Activated CD8-positive, alpha-beta T cell treated with anti-CD3 and anti-CD28 coated beads, Interleukin-2, amount 10 ng/mL, durations not matched to agents 7 days and 5 days (primary cell): ENCODE data around the gene TGM2. TPM values are rescaled to one million over a fixed set of nuclear protein-coding genes. Genes with fewer than 3 reads are reported as not detected.

ENCODE experiments used
- ATAC-seq: fragments of 150-1000 bp; cut with Tn5 transposase; one replicate; pipeline ENCODE4 v1.10.0; 2021; ENCODE audit warnings: moderate library complexity
- CTCF ChIA-PET: fragments of 350-600 bp; sonication (Branson Sonifier 250); formaldehyde crosslinking; loops from one replicate; lab custom pipeline; 2021; ENCODE audit warnings: antibody characterized with exemption; lab: Charles Lee
- POLR2A ChIA-PET: fragments of 350-600 bp; sonication (Branson Sonifier 250); formaldehyde crosslinking; loops from one replicate; lab custom pipeline; 2021; ENCODE audit warnings: antibody characterized with exemption; lab: Charles Lee
- DNase-seq: peaks from one replicate; pipeline ENCODE4 v3.0.0-alpha.2; 2020
- H3K27ac Mint-ChIP-seq: one replicate; pipeline ENCODE4 v1.8.0; 2021; ENCODE audit warnings: mild to moderate bottlenecking, mixed read lengths
- H3K27me3 Mint-ChIP-seq: one replicate; pipeline ENCODE4 v1.8.0; 2021; ENCODE audit warnings: low read depth, mixed read lengths
- H3K36me3 Mint-ChIP-seq: one replicate; pipeline ENCODE4 v1.8.0; 2021; ENCODE audit warnings: low read depth, mixed read lengths
- H3K4me1 Mint-ChIP-seq: one replicate; pipeline ENCODE4 v1.8.0; 2021; ENCODE audit warnings: low read depth, mixed read lengths
- H3K4me3 Mint-ChIP-seq: one replicate; pipeline ENCODE4 v1.8.0; 2021; ENCODE audit warnings: mild to moderate bottlenecking, mixed read lengths
- H3K9me3 Mint-ChIP-seq: one replicate; pipeline ENCODE4 v1.8.0; 2022; ENCODE audit warnings: mixed read lengths; ENCODE audit not compliant: insufficient read depth
- total RNA-seq, 2 experiments: library from RNA; stranded (reverse); gene quantifications; one replicate each; pipeline ENCODE4 v1.2.3, GENCODE V29; 2021

Gene TGM2
- total RNA-seq, 2 experiments from 2014 or later, result 0.31 to 0.34 TPM

DNA sequence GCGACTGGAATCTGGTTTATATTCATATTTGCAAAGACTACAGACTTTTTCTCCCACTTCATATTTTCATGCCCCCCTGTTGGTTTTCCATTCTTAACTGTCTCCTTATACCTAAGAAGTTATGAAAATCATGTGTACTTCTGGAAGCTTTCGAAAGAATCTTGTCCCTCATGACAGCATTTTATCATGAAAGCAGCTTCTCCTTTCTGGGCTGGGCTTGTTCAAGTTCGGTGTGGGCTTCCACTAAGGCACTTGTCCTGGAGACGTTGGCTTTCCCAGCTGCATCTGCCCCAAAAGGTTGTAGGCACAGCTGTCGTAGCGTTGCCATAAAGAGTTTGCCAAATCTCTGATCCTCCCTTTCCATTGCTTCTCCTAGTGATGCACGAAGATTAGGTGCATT is 75.0 kb downstream of the TGM2 start:
- peaks cover 52% of the 10 kb centered on the region for H3K36me3 Mint-ChIP-seq
- no peaks in the 10 kb centered on the region for H3K9me3 Mint-ChIP-seq
- ChIA-PET CTCF (interaction anchor here (1.2 to 2.7 kb wide), 3 partner anchors 16 to 131 kb away, joined by 3 to 11 read pairs (median 10); no protein-coding TSS in a partner anchor), POLR2A (no interaction called here)
- ATAC-seq (no peak), DNase-seq (no peak)
- H3K27ac Mint-ChIP-seq, result peak overlapping the region; percentile 22
- no peak overlapping the region for H3K4me3 Mint-ChIP-seq
- H3K4me1 Mint-ChIP-seq, result peaks cover 38% of the 10 kb centered on the region
- no peaks in the 10 kb centered on the region for H3K27me3 Mint-ChIP-seq

DNA sequence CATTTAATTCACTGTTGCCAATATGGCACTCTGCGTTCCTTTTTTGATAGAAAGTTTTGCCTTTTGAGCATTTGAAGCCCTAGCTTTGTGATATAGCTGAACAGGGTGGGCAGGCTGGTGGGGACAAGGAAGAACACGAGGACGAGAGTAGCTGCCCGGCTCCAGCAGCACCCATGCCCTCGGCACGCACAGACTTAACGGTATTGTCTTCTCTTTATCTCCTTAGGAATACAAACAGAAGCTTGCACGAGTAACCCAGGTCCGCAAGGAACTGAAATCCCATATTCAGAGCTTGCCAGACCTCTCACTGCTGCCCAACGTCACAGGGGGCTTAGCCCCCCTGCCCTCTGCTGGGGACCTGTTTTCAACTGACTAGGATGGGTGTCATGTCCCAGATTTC is 75.6 kb downstream of the TGM2 start:
- ATAC-seq (no peak), DNase-seq (no peak)
- H3K27me3 Mint-ChIP-seq, result no peaks in the 10 kb centered on the region
- no peak overlapping the region for H3K4me3 Mint-ChIP-seq
- POLR2A ChIA-PET, result no interaction called here
- no peak overlapping the region for H3K27ac Mint-ChIP-seq
- H3K4me1 Mint-ChIP-seq, result peaks cover 33% of the 10 kb centered on the region
- H3K36me3 Mint-ChIP-seq, result peaks cover 52% of the 10 kb centered on the region
- CTCF ChIA-PET, result interaction anchor here (0.9 to 1.8 kb wide), 2 partner anchors 16 to 132 kb away, joined by 5 to 10 read pairs; no protein-coding TSS in a partner anchor
- H3K9me3 Mint-ChIP-seq, result no peaks in the 10 kb centered on the region

DNA sequence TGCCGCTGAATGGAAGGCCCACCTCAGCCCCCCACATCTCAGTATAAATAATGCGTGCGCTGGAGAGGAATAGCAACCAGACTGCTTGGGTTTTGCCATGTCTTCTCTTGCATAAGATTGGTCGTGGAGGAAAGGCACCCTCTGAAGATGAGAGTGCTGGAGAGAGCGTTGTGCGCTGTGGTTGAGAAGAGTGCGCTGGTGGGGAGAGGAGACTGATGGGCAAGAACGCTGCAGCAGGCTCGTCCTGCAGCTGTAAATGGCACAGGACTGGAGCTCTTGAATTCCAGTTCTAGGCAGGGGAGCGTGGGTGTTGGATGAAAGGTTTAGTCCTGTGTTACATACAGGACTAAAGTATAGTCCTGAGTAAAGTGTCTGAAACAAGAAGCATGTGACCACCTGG is 80.0 kb downstream of the TGM2 start:
- ChIA-PET CTCF (interaction anchor here (1.4 kb wide), 1 partner anchor 12 kb away, joined by 7 read pairs; no protein-coding TSS in a partner anchor), POLR2A (no interaction called here)
- no peaks in the 10 kb centered on the region for H3K4me1 Mint-ChIP-seq
- no peak for ATAC-seq
- no peak overlapping the region for H3K4me3 Mint-ChIP-seq
- H3K27ac Mint-ChIP-seq, result no peak overlapping the region
- H3K9me3 Mint-ChIP-seq, result no peaks in the 10 kb centered on the region
- H3K36me3 Mint-ChIP-seq, result peaks cover 47% of the 10 kb centered on the region
- H3K27me3 Mint-ChIP-seq, result no peaks in the 10 kb centered on the region
- no peak for DNase-seq

DNA sequence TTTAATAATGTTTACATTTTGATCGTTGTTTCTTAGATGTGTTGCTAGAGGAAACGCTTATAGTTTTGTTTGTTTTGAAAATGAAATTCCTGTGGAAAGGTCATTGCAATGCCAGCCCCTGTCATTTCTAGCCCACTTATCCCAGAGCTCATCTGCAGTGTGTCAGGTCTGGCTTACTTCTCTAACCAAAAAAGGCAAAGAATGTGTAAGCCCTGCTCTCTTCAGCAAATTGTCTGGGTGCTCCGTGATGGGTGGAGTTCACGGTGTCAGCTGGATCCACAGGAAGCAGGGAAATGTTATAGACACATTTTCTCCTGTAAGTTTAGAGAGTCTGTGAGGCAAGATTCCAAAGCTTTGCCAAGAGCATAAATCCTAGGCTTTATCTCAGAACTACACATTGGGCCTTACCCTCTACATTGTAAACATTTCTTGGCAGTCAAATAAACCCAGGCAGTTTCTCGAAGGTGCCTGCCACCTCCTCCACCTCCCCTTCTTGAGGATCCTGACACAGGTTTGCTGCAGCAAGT is 80.6 kb downstream of the TGM2 start:
- H3K27ac Mint-ChIP-seq, result no peak overlapping the region
- H3K4me3 Mint-ChIP-seq, result no peak overlapping the region
- H3K27me3 Mint-ChIP-seq, result no peaks in the 10 kb centered on the region
- DNase-seq (no peak), ATAC-seq (no peak)
- POLR2A ChIA-PET, result no interaction called here
- no peaks in the 10 kb centered on the region for H3K4me1 Mint-ChIP-seq
- peaks cover 51% of the 10 kb centered on the region for H3K36me3 Mint-ChIP-seq
- CTCF ChIA-PET, result interaction anchor here (4.0 kb wide), 1 partner anchor 137 kb away, joined by 12 read pairs; no protein-coding TSS in a partner anchor
- H3K9me3 Mint-ChIP-seq, result no peaks in the 10 kb centered on the region

DNA sequence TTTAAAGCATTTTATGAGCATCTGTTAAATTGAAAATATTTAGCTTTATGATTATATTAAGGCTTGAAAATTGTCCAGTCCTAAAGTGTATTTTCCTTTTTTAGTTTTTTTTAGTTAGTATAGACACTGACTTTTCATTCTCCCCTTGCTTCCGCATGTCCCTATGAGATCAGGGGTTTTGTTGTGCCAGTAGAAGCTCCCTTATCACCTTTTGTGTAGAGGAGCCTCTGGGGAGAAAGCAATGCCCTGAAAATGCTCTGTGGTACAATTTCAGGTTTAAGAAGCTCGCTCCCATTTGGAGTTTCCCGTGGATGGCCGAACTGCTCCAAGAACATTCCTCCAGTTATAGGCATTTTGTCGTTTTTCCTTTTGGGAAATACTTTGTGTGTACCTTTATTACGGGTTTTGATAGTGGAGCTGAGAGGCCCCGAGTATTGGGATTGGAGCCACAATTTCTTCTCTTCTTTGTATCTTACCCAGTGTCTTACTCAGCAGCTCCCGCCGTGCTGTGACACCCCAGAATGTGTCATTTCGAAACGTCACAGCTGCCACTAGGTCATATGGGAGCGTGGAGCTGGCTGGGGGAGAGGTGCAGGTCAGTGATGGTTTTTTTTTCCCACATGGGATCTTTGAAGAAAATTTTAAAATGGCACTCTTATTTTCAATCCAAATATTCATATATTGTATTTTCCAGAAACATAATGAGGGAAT is 81.6 kb downstream of the TGM2 start:
- H3K27ac Mint-ChIP-seq, result no peak overlapping the region
- no peak overlapping the region for H3K4me3 Mint-ChIP-seq
- peaks cover 56% of the 10 kb centered on the region for H3K36me3 Mint-ChIP-seq
- H3K27me3 Mint-ChIP-seq, result no peaks in the 10 kb centered on the region
- ATAC-seq, result no peak
- ChIA-PET CTCF (interaction anchor here (0.6 to 4.0 kb wide), 5 partner anchors 10 to 195 kb away, joined by 3 to 19 read pairs (median 7); no protein-coding TSS in a partner anchor), POLR2A (interaction anchor here (0.5 kb wide), 1 partner anchor 21 kb away, joined by 4 read pairs; no protein-coding TSS in a partner anchor)
- no peak for DNase-seq
- H3K4me1 Mint-ChIP-seq, result no peaks in the 10 kb centered on the region
- H3K9me3 Mint-ChIP-seq, result no peaks in the 10 kb centered on the region

DNA sequence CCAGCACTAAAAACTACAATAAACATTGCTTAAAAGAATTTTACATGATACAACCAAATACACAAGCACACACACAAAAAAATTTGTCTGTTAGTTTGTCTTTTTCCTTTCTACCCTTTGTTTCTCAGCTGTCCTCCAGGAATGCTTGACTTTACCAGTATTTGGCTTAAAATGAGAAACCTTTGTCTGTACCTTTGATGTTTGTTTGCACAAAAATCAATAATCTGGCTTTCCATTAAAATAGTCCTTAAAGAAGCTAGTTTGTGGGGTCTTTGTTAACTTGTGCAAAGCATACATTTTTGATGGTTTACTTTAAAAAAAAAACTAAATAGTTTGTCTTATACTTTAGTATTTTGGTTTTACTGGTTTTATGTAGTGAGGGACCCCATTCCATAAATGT is 82.2 kb downstream of the TGM2 start:
- H3K4me1 Mint-ChIP-seq, result no peaks in the 10 kb centered on the region
- H3K9me3 Mint-ChIP-seq, result no peaks in the 10 kb centered on the region
- H3K4me3 Mint-ChIP-seq, result no peak overlapping the region
- ATAC-seq (no peak), DNase-seq (no peak)
- POLR2A ChIA-PET, result no interaction called here
- CTCF ChIA-PET, result interaction anchor here (0.9 to 4.0 kb wide), 4 partner anchors 10 to 139 kb away, joined by 3 to 19 read pairs (median 10); no protein-coding TSS in a partner anchor
- H3K36me3 Mint-ChIP-seq, result peaks cover 56% of the 10 kb centered on the region
- H3K27me3 Mint-ChIP-seq, result no peaks in the 10 kb centered on the region
- H3K27ac Mint-ChIP-seq, result no peak overlapping the region

DNA sequence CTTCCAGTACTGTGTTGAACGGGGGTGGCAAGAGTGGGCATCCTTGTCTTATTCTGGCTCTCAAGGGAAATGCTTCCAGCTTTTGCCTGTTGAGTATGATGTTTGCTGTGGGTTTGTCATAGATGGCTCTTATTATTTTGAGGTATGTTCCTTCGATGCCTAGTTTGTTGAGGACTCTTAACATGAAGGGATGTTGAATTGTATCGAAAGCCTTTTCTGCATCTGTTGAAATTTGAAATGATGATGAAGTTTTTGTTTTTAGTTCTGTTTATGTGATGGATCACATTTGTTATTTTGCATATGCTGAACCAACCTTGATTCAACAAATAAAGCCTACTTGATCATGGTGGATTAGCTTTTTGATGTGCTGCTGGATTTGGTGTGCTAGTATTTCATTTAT is 83.5 kb downstream of the TGM2 start:
- no peak for ATAC-seq

DNA sequence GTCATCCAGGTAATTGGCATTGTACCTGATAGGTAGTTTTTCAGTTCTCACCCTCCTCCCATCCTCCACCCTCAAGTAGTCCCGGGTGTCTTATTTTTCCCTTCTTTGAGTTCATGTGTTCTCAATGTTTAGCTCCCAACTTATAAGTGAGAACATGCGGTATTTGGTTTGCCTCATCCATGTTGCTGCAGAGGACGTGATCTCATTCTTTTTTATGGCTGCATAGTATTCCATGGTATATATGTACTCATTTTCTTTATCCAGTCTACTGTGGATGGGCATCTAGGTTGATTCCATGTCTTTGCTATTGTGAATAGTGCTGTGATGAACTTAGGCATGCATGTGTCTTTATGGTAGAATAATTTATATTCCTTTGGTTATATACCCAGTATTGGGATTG is 85.7 kb downstream of the TGM2 start:
- H3K4me3 Mint-ChIP-seq, result no peak overlapping the region
- no peak for ATAC-seq
- H3K9me3 Mint-ChIP-seq, result no peaks in the 10 kb centered on the region
- no peaks in the 10 kb centered on the region for H3K27me3 Mint-ChIP-seq
- no peak overlapping the region for H3K27ac Mint-ChIP-seq
- ChIA-PET POLR2A (no interaction called here), CTCF (interaction anchor here (0.9 to 1.2 kb wide), 2 partner anchors 21 to 87 kb away, joined by 3 read pairs; no protein-coding TSS in a partner anchor)
- peaks cover 59% of the 10 kb centered on the region for H3K36me3 Mint-ChIP-seq
- no peak for DNase-seq
- H3K4me1 Mint-ChIP-seq, result no peaks in the 10 kb centered on the region

More for the DNA sequence above, 83.5 kb downstream of the TGM2 start:
- Mint-ChIP-seq H3K4me3 (no peak overlapping the region), H3K27me3 (no peaks in the 10 kb centered on the region), H3K9me3 (no peaks in the 10 kb centered on the region), H3K27ac (no peak overlapping the region), H3K4me1 (no peaks in the 10 kb centered on the region), H3K36me3 (peaks cover 57% of the 10 kb centered on the region)
- no peak for DNase-seq
- POLR2A ChIA-PET, result no interaction called here
- CTCF ChIA-PET, result interaction anchor here (1.4 to 4.0 kb wide), 2 partner anchors 8 to 140 kb away, joined by 7 to 12 read pairs; no protein-coding TSS in a partner anchor

DNA sequence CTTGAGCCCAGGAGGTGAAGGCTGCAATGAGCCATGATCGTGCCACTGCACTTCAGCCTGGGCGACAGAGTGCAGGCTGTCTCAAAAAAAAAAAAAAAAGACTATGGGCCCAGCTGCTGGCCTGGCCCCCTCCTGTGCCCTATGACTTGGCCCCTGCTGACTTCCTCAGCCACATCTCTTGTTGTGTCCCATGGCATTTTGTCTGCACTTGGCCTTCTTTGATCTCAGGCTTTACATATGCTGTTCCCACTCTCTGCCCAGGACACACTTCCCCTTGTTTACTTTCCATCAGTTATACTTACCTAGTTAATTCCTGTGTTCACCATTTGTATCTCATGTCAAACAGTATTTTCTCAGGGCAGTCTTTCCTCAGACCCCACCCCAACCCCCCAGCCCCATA is 87.0 kb downstream of the TGM2 start:
- Mint-ChIP-seq H3K36me3 (peaks cover 68% of the 10 kb centered on the region), H3K27me3 (no peaks in the 10 kb centered on the region), H3K4me1 (peaks cover 3% of the 10 kb centered on the region), H3K4me3 (no peak overlapping the region), H3K27ac (no peak overlapping the region), H3K9me3 (no peaks in the 10 kb centered on the region)
- DNase-seq (no peak), ATAC-seq (no peak)
- POLR2A ChIA-PET, result no interaction called here
- CTCF ChIA-PET, result interaction anchor here (1.3 kb wide), 1 partner anchor 12 kb away, joined by 3 read pairs; no protein-coding TSS in a partner anchor

Other genes with a start within 250 kb of the TGM2 start
- gene TTI1, start 131.8 kb downstream of the TGM2 start, total RNA-seq, result 10 to 100 TPM; 29.3 to 32.2 TPM
- 10 to 100 TPM; 32.4 to 34.3 TPM for gene RPRD1B, start 131.5 kb downstream of the TGM2 start, total RNA-seq
- not detected for gene KIAA1755, start 95.5 kb upstream of the TGM2 start, total RNA-seq
- gene BPI, start 138.9 kb upstream of the TGM2 start, total RNA-seq, result not detected
- gene LBP, start 181.2 kb upstream of the TGM2 start, total RNA-seq, result not detected